PC-9 (cell line): ENCODE measurements around the gene ABCE1. TPM values are rescaled to one million over a fixed set of nuclear protein-coding genes. Genes with fewer than 3 reads are reported as not detected.

Experiments used
- BruUV-seq: library from RNA; stranded (reverse); fragments of 400-500 nt; replicated peaks from 2 replicates; lab custom pipeline; 2021; lab: Mats Ljungman, UMichigan
- CTCF ChIA-PET: fragments of 300-600 bp; sonication (Branson Sonifier 250); formaldehyde crosslinking; loops from one replicate; lab custom pipeline; 2022; ENCODE audit warnings: antibody characterized with exemption; lab: Charles Lee
- POLR2A ChIA-PET: fragments of 300-600 bp; sonication (Branson Sonifier 250); formaldehyde crosslinking; loops from one replicate; lab custom pipeline; 2022; ENCODE audit warnings: antibody characterized with exemption; ENCODE audit not compliant: unreplicated experiment; lab: Charles Lee
- DNase-seq, 2 experiments: peaks; one replicate each; pipeline versions ENCODE4 v3.0.0 to v3.0.0-alpha.2; 2015 to 2022; ENCODE audit warnings: mixed read lengths in 1 of 2
- H2AFZ ChIP-seq: fragments of 200-600 bp; sonication (generic); 2 replicates; pipeline ENCODE4 v1.8.1; 2017; ENCODE audit warnings: antibody characterized with exemption
- H3F3A ChIP-seq: fragments of 200-600 bp; sonication (generic); 2 replicates; pipeline ENCODE4 v1.8.1; 2017; ENCODE audit warnings: antibody characterized with exemption, mild to moderate bottlenecking, low read depth; ENCODE audit not compliant: insufficient read depth
- H3K27ac ChIP-seq: fragments of 200-600 bp; sonication (generic); 2 replicates; pipeline ENCODE4 v1.6.1; 2016; ENCODE audit warnings: mixed run types
- H3K27me3 ChIP-seq: fragments of 200-600 bp; sonication (generic); 2 replicates; pipeline ENCODE4 v1.6.1; 2016; ENCODE audit warnings: low read depth, mixed run types; ENCODE audit not compliant: insufficient read depth
- H3K36me3 ChIP-seq: fragments of 200-600 bp; sonication (generic); 2 replicates; pipeline ENCODE4 v1.6.1; 2016; ENCODE audit warnings: low read depth, mixed run types
- H3K4me1 ChIP-seq: fragments of 200-600 bp; sonication (generic); replicated peaks from 2 replicates; pipeline ENCODE4 v1.6.1; 2016; ENCODE audit warnings: mixed run types; ENCODE audit not compliant: insufficient read depth
- H3K4me2 ChIP-seq: fragments of 200-600 bp; sonication (generic); 2 replicates; pipeline ENCODE4 v1.6.1; 2017; ENCODE audit warnings: mixed run types
- H3K4me3 ChIP-seq: fragments of 200-600 bp; sonication (generic); 2 replicates; pipeline ENCODE4 v1.6.1; 2016; ENCODE audit warnings: mixed run types
- H3K79me2 ChIP-seq: fragments of 200-600 bp; sonication (generic); 2 replicates; pipeline ENCODE4 v1.6.1; 2017; ENCODE audit warnings: low read depth, mixed run types
- H3K9me2 ChIP-seq: fragments of 200-600 bp; sonication (generic); 2 replicates; pipeline ENCODE4 v1.8.1; 2017; ENCODE audit warnings: mild to moderate bottlenecking; ENCODE audit not compliant: insufficient read depth
- H3K9me3 ChIP-seq: fragments of 200-600 bp; sonication (generic); 2 replicates; pipeline ENCODE4 v1.8.1; 2016; ENCODE audit warnings: low read depth; ENCODE audit not compliant: insufficient read depth
- H4K20me1 ChIP-seq: fragments of 200-600 bp; sonication (generic); 2 replicates; pipeline ENCODE4 v1.8.1; 2017; ENCODE audit not compliant: insufficient read depth
- EZH2 ChIP-seq: fragments of 200-600 bp; sonication (generic); IDR thresholded peaks from 2 replicates; pipeline ENCODE4 v1.8.0; 2017; ENCODE audit warnings: antibody characterized with exemption, low read depth
- intact Hi-C: fragments of 100-400 bp; cut with micrococcal nuclease; formaldehyde crosslinking; loops from one replicate; pipeline ENCODE4 v1.10.0; 2022; ENCODE audit not compliant: unreplicated experiment
- total RNA-seq: library from RNA; stranded (reverse); gene quantifications from 2 replicates; pipeline ENCODE4 v1.2.3, GENCODE V29; 2021
- TF ChIP-seq, protein P1 (sequence below): fragments of 200-600 bp; sonication (generic); conservative IDR thresholded peaks from 2 replicates; pipeline ENCODE4 v1.6.1; 2017; ENCODE audit warnings: mixed run types, antibody characterized with exemption, mild to moderate bottlenecking, moderate library complexity

The ABCE1 gene
- total RNA-seq, 1 experiment from 2014 or later, result 60.6 TPM

DNA sequence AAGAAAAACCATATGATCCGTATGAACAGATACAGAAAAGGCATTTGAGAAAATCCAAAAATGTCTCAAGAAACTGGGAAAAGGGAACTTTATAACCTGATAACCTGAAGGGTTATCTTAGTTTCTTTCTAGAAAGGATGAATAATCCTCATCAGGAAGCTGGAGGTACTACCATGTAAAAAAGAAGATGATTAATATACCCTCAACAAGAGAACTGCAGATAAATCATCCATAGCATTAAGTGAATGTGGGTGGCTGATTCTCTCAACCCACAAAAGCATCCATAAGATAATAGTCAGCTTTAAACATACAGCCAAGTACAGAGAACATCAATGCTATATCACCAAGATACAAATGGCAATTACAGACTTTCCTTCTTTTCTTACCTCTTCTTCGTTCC, 26.6 kb upstream of the ABCE1 start:
- intact Hi-C loops, result no loop called here
- no TSS peak for BruUV-seq
- DNase-seq, result no peak
- H2AFZ ChIP-seq, result no peak overlapping the region
- no peak overlapping the region for H3K4me3 ChIP-seq
- no peaks in the 10 kb centered on the region for H3K9me2 ChIP-seq
- no peaks in the 10 kb centered on the region for H3K27me3 ChIP-seq
- H3F3A ChIP-seq, result no peaks in the 10 kb centered on the region
- H3K36me3 ChIP-seq, result no peaks in the 10 kb centered on the region
- H4K20me1 ChIP-seq, result no peaks in the 10 kb centered on the region
- no peak for TF ChIP-seq EZH2
- TF ChIP-seq, protein P1, sequence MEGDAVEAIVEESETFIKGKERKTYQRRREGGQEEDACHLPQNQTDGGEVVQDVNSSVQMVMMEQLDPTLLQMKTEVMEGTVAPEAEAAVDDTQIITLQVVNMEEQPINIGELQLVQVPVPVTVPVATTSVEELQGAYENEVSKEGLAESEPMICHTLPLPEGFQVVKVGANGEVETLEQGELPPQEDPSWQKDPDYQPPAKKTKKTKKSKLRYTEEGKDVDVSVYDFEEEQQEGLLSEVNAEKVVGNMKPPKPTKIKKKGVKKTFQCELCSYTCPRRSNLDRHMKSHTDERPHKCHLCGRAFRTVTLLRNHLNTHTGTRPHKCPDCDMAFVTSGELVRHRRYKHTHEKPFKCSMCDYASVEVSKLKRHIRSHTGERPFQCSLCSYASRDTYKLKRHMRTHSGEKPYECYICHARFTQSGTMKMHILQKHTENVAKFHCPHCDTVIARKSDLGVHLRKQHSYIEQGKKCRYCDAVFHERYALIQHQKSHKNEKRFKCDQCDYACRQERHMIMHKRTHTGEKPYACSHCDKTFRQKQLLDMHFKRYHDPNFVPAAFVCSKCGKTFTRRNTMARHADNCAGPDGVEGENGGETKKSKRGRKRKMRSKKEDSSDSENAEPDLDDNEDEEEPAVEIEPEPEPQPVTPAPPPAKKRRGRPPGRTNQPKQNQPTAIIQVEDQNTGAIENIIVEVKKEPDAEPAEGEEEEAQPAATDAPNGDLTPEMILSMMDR, result no peak
- H3K27ac ChIP-seq, result no peak overlapping the region
- H3K4me1 ChIP-seq, result no peaks in the 10 kb centered on the region
- POLR2A ChIA-PET, result no interaction called here
- no peaks in the 10 kb centered on the region for H3K9me3 ChIP-seq
- CTCF ChIA-PET, result no interaction called here
- no peaks in the 10 kb centered on the region for H3K79me2 ChIP-seq
- H3K4me2 ChIP-seq, result no peak overlapping the region

DNA sequence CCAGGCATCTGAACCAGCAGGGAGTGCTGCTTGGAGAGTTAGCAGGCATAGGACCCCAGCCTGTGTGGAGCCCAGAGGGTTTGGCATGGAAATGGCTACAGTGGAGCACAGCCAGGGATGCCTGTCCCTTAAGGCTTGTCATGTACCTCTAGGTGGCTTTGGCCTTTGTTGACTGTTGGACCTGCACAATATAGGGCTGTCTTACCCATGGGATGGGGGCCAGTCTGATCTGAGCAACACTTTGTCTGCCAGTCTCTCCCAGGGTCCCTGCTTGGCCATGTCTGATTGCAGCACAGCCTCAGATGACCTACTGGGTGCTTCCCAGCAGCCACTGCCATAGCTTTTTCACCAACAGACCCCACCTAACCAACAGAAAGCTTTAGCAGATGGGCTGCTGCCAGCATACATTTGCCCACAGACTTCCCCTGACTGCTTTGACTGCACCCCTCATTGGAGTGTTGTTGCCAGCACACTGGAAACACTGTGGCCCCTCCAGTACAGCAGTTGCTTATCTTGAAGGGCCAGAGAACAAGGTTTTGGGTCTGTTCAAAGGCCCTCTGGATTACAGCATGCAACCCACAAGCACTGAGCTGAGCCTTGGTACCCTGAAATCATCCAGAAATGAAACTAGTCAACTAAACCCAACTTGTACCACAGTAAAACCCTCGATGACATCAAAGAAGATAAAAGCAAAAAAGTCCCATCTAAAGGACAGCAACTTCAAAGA, 22.2 kb upstream of the ABCE1 start:
- CTCF ChIA-PET, result no interaction called here
- no peaks in the 10 kb centered on the region for H3K79me2 ChIP-seq
- H3K4me3 ChIP-seq, result no peak overlapping the region
- no peak overlapping the region for H3K4me2 ChIP-seq
- H3K27me3 ChIP-seq, result no peaks in the 10 kb centered on the region
- DNase-seq, result no peak
- no peaks in the 10 kb centered on the region for H3K4me1 ChIP-seq
- no peaks in the 10 kb centered on the region for H3K9me3 ChIP-seq
- POLR2A ChIA-PET, result no interaction called here
- H4K20me1 ChIP-seq, result no peaks in the 10 kb centered on the region
- H3K9me2 ChIP-seq, result no peaks in the 10 kb centered on the region
- H3K36me3 ChIP-seq, result no peaks in the 10 kb centered on the region
- no peak overlapping the region for H3K27ac ChIP-seq
- H3F3A ChIP-seq, result no peaks in the 10 kb centered on the region
- no peak overlapping the region for H2AFZ ChIP-seq
- TF ChIP-seq EZH2, result no peak
- TF ChIP-seq, protein P1, result no peak
- BruUV-seq, result no TSS peak
- intact Hi-C loops, result no loop called here

DNA sequence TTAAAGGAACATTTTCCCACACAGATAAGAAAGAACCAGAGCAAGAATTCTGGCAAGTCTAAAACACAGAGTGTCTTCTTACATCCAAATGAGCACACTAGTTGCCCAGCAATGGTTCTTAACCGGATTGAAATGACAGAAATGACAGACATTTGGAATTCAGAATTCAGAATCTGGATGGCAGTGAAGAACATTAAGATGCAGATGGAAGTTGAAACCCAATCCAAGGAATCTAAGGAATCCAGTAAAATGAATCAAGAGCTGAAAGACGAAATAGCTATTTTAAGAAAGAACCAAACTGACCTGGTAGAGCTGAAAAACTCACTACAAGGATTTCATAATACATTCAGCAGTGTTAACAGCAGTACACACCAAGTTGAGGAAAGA, 21.6 kb upstream of the ABCE1 start:
- Histone ChIP-seq H3K4me2 (no peak overlapping the region), H3K27ac (no peak overlapping the region), H3K79me2 (no peaks in the 10 kb centered on the region), H3K27me3 (no peaks in the 10 kb centered on the region), H3K9me3 (no peaks in the 10 kb centered on the region), H3K9me2 (no peaks in the 10 kb centered on the region), H4K20me1 (no peaks in the 10 kb centered on the region), H2AFZ (no peak overlapping the region), H3K4me3 (no peak overlapping the region), H3K4me1 (no peaks in the 10 kb centered on the region), H3K36me3 (no peaks in the 10 kb centered on the region), H3F3A (no peaks in the 10 kb centered on the region)
- BruUV-seq, result no TSS peak
- no peak for DNase-seq
- no peak for TF ChIP-seq EZH2
- TF ChIP-seq, protein P1, result no peak
- ChIA-PET POLR2A (no interaction called here), CTCF (no interaction called here)
- intact Hi-C loops, result no loop called here
